ENCODE data around the gene GP1BB. TPM values are rescaled to one million over a fixed set of nuclear protein-coding genes. Genes with fewer than 3 reads are reported as not detected.

GP1BB gene
- polyA plus RNA-seq, 2 of the 4 experiments (the other 2 are of a cell fraction), result 0.06 to 0.48 TPM

GRCh38 chr22:19680287-19680881 lies 43.0 kb upstream of the GP1BB start:
- 0 out of 3 replicates have a peak, but pooled peaks cover 3% of the 10 kb centered on the region for H3K9me3 ChIP-seq
- DNase-seq (ENCODE audit: low read depth in 1 of 2, low spot score in 1 of 2) (no peak), ATAC-seq (no peak), FAIRE-seq (no peak)
- peak overlapping the region in 1 of 2 experiments; percentile 13; a peak in 2 of 6 replicates for H3K27ac ChIP-seq
- ChIA-PET POLR2A (no interaction called here), CTCF (interaction anchor here (0.6 to 4.6 kb wide), 13 partner anchors 9 to 555 kb away, joined by 3 to 28 read pairs (median 5); no protein-coding TSS in a partner anchor)
- no peak overlapping the region for H3K4me3 ChIP-seq
- WGBS (ENCODE audit: missing lambda C conversion rate), result 84% methylated on average over 15 of the region's 16 CpGs
- TF ChIP-seq POLR2AphosphoS2 (conservative IDR thresholded peaks at IDR 0.05; ENCODE audit: low read length) (no peak), CBX2 (IDR thresholded peaks at IDR 0.05; ENCODE audit: borderline replicate concordance, low read depth) (no peak), RAD21 (conservative IDR thresholded peaks at IDR 0.05 in 1 of 2, IDR thresholded peaks at IDR 0.05 in 1 of 2) (no peak), CHD2 (IDR thresholded peaks at IDR 0.05; ENCODE audit: low read length, partially characterized antibody) (no peak), HOXB5 (CRISPR knock-in tag; IDR thresholded peaks at IDR 0.05) (no peak), EHF (CRISPR knock-in tag; IDR thresholded peaks at IDR 0.05) (no peak), ZC3H11A (IDR thresholded peaks at IDR 0.05) (no peak), POLR2A (IDR thresholded peaks at IDR 0.05; ENCODE audit: low read length) (no peak), E2F6 (IDR thresholded peaks at IDR 0.05; ENCODE audit: borderline replicate concordance, low read depth) (no peak), TP53 (CRISPR knock-in tag; IDR thresholded peaks at IDR 0.05) (no peak), GATA3 (IDR thresholded peaks at IDR 0.05; ENCODE audit: borderline replicate concordance) (no peak), KDM1A (IDR thresholded peaks at IDR 0.05; ENCODE audit: low read depth) (no peak), MAFK (IDR thresholded peaks at IDR 0.05; ENCODE audit: partially characterized antibody) (no peak)
- TF ChIP-seq, protein P1, sequence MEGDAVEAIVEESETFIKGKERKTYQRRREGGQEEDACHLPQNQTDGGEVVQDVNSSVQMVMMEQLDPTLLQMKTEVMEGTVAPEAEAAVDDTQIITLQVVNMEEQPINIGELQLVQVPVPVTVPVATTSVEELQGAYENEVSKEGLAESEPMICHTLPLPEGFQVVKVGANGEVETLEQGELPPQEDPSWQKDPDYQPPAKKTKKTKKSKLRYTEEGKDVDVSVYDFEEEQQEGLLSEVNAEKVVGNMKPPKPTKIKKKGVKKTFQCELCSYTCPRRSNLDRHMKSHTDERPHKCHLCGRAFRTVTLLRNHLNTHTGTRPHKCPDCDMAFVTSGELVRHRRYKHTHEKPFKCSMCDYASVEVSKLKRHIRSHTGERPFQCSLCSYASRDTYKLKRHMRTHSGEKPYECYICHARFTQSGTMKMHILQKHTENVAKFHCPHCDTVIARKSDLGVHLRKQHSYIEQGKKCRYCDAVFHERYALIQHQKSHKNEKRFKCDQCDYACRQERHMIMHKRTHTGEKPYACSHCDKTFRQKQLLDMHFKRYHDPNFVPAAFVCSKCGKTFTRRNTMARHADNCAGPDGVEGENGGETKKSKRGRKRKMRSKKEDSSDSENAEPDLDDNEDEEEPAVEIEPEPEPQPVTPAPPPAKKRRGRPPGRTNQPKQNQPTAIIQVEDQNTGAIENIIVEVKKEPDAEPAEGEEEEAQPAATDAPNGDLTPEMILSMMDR (IDR thresholded peaks at IDR 0.05), result no peak
- no peaks in the 10 kb centered on the region for H3K4me1 ChIP-seq
- H3K4me2 ChIP-seq, result no peak overlapping the region

GRCh38 chr22:19680911-19681862 lies 42.2 kb upstream of the GP1BB start:
- no peak for ATAC-seq
- no peaks in the 10 kb centered on the region for H3K4me1 ChIP-seq
- CTCF ChIA-PET, result interaction anchor here (0.7 to 4.6 kb wide), 5 partner anchors 13 to 49 kb away, joined by 3 to 28 read pairs (median 4); no protein-coding TSS in a partner anchor
- DNase-seq (ENCODE audit: low read depth in 1 of 2, low spot score in 1 of 2), result no peak
- 0 out of 3 replicates have a peak, but pooled peaks cover 3% of the 10 kb centered on the region for H3K9me3 ChIP-seq
- H3K4me3 ChIP-seq, result no peak overlapping the region
- 61% methylated on average over 11 of the region's 11 CpGs for WGBS (ENCODE audit: missing lambda C conversion rate)
- POLR2A ChIA-PET, result no interaction called here
- no peak overlapping the region for H3K4me2 ChIP-seq
- peak overlapping the region in 1 of 2 experiments; percentile 13; a peak in 3 of 6 replicates for H3K27ac ChIP-seq
- FAIRE-seq, result no peak
- TF ChIP-seq JUN (IDR thresholded peaks at IDR 0.05) (no peak), BHLHE40 (IDR thresholded peaks at IDR 0.05; ENCODE audit: low read depth, low read length) (no peak), RNF2 (IDR thresholded peaks at IDR 0.05; ENCODE audit: borderline replicate concordance, low read depth) (no peak), HOXA7 (CRISPR knock-in tag; IDR thresholded peaks at IDR 0.05) (no peak), HOXB13 (CRISPR knock-in tag; IDR thresholded peaks at IDR 0.05; ENCODE audit: low read depth) (no peak), FOSL2 (IDR thresholded peaks at IDR 0.05) (no peak), FOSL2 (CRISPR knock-in tag; IDR thresholded peaks at IDR 0.05) (no peak), RARB (CRISPR knock-in tag; IDR thresholded peaks at IDR 0.05) (no peak), PBX3 (IDR thresholded peaks at IDR 0.05) (no peak), MAX (IDR thresholded peaks at IDR 0.05) (no peak), HEYL (CRISPR knock-in tag; IDR thresholded peaks at IDR 0.05) (no peak), POLR2AphosphoS2 (conservative IDR thresholded peaks at IDR 0.05; ENCODE audit: low read length) (no peak), HMGXB4 (CRISPR knock-in tag; IDR thresholded peaks at IDR 0.05; ENCODE audit: borderline replicate concordance) (no peak)
- TF ChIP-seq, protein P2, sequence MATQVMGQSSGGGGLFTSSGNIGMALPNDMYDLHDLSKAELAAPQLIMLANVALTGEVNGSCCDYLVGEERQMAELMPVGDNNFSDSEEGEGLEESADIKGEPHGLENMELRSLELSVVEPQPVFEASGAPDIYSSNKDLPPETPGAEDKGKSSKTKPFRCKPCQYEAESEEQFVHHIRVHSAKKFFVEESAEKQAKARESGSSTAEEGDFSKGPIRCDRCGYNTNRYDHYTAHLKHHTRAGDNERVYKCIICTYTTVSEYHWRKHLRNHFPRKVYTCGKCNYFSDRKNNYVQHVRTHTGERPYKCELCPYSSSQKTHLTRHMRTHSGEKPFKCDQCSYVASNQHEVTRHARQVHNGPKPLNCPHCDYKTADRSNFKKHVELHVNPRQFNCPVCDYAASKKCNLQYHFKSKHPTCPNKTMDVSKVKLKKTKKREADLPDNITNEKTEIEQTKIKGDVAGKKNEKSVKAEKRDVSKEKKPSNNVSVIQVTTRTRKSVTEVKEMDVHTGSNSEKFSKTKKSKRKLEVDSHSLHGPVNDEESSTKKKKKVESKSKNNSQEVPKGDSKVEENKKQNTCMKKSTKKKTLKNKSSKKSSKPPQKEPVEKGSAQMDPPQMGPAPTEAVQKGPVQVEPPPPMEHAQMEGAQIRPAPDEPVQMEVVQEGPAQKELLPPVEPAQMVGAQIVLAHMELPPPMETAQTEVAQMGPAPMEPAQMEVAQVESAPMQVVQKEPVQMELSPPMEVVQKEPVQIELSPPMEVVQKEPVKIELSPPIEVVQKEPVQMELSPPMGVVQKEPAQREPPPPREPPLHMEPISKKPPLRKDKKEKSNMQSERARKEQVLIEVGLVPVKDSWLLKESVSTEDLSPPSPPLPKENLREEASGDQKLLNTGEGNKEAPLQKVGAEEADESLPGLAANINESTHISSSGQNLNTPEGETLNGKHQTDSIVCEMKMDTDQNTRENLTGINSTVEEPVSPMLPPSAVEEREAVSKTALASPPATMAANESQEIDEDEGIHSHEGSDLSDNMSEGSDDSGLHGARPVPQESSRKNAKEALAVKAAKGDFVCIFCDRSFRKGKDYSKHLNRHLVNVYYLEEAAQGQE (IDR thresholded peaks at IDR 0.05), result no peak

Data from A549 (cell line).